H54 (cell line): ENCODE results near the gene EED.
"Not testable (repeated sequence)": the region's sequence is repeated elsewhere in the genome, so short reads cannot be mapped to it uniquely, and the experiment has no call there.

Experiments
- DNase-seq: peaks from one replicate; pipeline ENCODE4 v3.0.0; 2011; ENCODE audit warnings: low spot score, mixed read lengths; ENCODE audit not compliant: insufficient read length
- FAIRE-seq: peaks from 3 replicates; lab custom pipeline; 2011; peaks lifted over from hg19 to GRCh38; lab: Jason Lieb, UNC
- POLR2A ChIP-seq: IDR thresholded peaks from 2 replicates; pipeline ENCODE4 v1.6.1; 2011; ENCODE audit warnings: low read depth, mild to moderate bottlenecking, low read length

EED gene

DNA sequence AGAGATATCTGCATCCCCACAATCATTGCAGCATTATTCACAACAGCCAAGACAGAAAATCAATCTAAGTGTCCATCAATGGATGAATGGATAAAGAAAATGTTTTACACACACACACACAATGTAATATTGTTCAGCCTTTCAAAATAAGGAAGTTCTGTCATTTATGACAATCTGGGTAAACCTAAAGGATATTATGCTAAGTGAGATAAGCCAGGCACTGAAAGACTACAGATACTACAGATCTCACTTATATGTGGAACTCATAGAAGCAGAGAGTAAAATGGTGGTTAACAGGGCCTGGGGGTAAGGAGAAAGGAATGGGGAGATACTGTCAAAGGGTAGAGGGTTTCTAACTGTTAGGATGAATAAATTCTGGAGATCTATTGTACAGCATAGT lies 36.0 kb upstream of the EED start:
- no peak for DNase-seq
- no peak for FAIRE-seq
- no peak for TF ChIP-seq POLR2A

DNA sequence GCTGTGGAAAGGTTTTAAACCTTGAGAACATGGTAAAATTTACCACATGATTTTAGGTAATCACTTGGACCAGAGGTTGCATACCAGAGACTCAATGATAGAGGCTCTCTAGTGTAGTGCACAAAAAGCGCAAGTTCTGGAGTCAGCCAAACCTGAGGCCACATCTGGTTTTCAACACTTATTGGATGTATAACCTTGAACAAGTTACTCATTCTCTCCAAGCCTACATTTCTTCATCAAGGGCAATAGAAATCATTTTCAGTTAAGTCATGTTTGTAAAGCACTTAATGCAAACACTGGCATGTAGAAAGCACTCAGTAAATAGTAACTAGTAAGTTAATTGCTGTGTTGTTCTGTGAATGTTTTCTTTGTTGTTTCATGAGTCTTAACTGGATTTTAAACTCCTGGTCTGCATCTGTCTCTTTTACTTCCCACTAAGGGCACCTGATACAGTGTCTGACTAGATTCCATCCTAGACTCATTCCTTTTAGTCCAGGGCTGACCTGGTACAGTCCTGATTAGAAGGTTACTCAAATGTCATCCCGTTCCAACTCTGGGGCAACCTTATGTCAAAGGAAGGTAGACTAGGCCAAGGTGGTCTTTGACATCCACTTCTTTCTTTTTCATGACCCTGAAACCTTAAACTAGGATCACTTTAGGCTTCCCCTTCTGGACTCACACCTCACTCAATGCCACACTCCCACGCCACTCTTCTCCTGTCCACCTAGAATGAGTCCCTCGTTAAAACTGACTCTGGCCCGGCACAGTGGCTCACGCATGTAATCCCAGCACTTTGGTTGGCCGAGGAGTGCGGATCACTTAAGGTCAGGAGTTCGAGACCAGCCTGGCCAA lies 34.5 kb upstream of the EED start:
- no peak for TF ChIP-seq POLR2A
- DNase-seq, result no peak
- FAIRE-seq, result no peak

DNA sequence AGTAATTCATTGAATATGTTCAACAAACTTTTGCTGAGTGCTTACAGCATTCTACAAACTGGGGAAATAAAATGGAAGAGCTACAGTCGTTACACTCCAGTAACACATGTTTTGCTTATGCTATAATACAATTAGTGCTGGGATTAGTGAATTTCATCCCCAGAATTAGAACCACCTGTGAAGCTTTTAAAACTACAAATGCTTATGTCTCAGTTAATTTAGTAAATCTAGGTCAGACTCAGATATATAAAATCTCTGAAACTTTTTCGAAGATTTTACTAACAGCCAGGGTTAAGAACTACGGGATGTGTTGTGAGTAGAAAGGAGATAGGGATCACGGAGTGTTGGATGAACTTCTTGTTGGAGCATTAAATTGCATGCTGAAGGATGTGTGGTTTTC lies 33.7 kb upstream of the EED start:
- DNase-seq (no peak), FAIRE-seq (no peak)
- TF ChIP-seq POLR2A, result no peak

DNA sequence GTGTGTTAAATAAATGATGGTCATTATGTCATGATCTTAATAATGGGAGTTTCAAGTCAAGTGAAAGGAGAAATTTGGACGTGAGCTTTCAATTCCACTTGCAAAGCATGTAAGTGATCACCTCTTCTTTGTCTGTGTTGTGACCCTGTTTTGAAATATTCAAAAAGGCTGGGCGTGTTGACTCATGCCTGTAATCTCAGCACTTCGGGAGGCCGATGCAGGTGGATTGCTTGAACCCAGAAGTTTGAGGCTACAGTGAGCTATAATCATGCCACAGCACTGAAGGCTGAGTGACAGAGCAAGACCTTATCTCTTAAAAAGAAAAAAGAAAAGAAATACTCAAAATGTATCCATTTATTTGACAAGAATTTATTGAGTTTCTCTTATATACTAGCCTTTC lies 32.9 kb upstream of the EED start:
- DNase-seq (no peak), FAIRE-seq (no peak)
- TF ChIP-seq POLR2A, result no peak

DNA sequence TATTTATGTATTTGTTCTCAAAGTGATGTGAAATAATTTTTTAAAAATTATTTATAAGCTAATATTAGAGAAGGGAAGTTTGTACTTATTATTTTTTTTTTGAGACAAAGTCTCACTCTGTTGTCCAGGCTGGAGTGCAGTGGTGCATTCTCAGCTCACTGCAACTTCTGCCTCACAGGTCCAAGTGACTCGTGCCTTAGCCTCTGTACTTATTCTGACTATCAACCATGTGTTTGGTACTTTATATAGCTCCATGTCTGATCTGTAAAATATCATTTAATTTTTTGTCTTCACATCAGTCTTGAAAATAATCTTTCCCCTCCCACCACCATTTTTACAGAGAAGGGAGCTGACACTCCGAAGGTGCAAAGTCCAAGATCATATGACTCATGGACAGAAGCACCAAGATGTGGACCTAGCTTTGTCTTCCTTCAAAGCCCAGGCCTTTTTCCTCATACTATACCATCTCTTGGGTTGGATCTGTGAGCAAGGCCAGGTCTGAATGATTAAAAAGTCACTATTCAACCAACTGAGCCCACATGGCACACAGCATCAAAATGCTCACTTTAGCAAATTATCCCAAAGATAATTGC lies 32.4 kb upstream of the EED start:
- FAIRE-seq, result no peak

DNA sequence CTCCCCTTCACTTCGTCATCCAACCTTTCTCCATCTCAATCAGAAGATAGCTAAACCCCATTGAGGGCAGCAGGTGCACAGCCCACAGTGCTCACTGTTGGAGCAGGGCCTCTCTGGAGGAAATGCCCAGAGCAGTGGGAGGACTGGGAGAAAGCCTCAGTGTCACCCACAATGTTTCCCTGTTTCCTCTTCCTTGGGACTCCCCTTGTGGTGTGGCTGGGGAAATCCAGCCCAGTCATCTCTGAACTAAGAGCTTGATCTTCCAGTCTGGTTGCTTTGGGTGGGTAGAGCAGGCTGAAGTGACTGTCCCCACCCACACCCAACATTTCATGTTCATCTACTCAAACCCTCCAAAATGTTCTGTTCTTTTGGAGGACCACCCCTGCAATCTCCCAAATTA lies 29.8 kb upstream of the EED start:
- no peak for TF ChIP-seq POLR2A
- DNase-seq, result no peak
- no peak for FAIRE-seq

More for the DNA sequence above, 32.4 kb upstream of the EED start:
- no peak for DNase-seq
- no peak for TF ChIP-seq POLR2A

DNA sequence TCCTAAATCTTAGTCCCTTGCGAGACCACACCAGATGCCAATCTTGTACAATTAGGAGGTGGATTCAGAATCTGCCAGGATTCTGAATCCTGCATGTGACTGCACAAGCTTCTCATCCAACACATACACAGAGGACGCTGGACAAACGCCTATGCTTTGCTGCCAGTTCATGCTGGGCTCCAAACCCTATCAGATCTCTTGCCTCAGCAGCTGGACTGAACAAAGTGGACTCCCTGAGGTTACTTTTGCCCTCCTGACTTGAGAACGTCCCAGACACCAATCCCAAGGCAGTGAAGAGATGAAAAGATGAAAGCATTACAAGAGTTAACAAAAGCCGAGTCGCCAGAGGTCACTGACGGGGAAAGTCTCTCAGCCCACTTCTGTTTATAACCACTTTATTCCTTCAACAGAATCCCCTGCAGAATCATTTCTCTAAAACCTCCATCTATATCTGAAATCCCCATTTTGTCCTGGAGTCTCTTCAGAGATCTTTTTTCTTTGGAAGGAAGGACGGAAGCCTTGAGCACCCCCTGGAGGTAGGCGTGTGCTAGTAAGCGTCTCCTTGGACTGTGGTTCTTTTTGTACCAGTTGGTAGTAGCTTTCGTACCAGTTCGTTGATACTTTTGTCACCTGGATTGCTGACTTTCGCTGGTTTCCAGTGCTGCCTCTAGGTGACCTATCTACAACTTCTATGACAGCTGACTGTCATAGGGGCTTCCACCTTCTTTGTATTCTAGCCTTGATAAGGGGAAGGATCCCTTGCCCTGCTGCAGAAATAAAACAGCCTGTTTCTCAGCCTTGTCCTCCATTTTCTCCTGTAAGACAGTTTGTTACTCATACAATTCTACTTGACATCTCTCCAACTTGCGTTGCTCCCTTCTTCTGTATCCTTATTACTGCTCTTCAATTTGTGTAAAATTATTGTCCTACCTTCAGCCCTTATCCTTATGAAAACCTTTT lies 26.1 kb upstream of the EED start:
- DNase-seq (peak; percentile 69), FAIRE-seq (peak; percentile 89)
- no peak for TF ChIP-seq POLR2A

DNA sequence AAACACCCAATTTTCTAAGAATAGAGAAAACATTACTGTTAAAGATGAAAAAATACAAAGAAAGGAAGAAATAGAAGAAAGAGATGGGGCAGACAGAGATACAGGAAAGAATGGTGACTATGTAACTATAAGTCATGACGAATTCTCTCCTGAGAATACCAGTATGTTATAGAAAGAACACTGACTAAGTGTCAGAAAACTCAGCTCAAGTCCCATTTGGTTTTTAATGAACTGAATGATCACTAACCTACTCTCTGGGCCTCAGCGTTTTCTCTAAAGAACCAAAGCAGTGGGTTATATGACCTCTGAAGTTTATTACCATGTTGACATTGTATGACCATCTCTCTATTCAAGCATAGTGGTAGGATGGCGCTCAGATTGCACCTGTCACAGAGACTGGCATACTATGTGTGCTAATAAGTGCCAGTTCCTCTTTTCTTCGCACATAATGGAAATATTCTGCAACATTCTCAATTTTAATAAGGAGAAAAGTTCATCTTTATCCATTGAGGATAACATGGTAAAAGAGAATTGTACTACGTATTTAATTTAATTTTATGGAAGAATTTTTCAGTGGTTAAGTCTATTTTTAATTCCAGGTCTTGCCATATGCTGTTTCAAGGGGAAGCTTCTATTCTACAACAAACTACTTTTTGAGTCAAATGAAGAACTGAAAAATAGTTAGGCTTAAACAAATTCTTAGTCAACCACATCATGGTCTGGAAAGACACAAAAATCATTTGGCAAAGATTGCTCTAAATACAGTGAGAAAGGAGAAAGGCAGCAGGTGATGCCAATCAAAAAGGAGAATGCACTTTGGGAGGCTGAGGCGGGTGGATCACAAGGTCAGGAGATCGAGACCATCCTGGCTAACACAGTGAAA lies 25.0 kb upstream of the EED start:
- DNase-seq (no peak), FAIRE-seq (no peak)

DNA sequence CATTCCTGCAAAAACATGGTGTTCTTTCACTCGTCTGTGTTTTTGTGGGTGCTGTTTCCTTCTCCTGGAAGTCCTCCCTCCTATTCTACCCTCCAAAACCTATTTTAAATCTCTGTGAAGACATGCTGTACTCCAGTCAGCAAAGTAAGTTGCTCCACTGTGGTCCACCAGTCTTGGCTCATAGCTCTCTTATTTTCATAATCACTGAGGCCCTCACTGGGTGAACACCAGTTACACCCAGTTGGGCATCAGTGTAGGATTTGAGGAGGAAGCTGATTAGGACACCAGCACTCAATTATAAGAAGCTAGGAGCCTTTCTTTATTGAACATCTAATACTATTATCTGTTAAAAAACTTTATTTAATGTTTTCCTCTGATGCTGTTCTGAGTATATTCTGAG lies 23.9 kb upstream of the EED start:
- TF ChIP-seq POLR2A, result no peak
- FAIRE-seq, result no peak
- DNase-seq, result no peak

More for the DNA sequence above, 25.0 kb upstream of the EED start:
- no peak for TF ChIP-seq POLR2A

DNA sequence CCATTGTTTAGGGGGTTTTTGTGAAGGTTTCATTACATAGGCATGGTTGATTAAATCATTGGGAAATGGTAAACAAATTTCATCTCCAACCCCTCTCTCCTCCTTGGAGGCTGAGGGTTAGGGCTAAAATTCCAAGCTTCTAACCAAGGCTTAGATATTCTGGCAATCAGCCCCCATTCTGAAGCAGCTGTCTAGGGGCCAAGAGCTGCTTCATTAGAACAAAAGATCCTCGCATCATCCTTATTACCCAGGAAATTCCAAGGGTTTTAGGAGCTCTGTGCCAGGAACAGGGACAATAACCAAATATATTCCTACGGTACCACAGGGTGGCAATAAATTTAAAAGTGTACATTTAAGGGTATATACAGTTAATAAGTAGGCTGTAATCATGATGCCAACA lies 22.5 kb upstream of the EED start:
- FAIRE-seq, result no peak

DNA sequence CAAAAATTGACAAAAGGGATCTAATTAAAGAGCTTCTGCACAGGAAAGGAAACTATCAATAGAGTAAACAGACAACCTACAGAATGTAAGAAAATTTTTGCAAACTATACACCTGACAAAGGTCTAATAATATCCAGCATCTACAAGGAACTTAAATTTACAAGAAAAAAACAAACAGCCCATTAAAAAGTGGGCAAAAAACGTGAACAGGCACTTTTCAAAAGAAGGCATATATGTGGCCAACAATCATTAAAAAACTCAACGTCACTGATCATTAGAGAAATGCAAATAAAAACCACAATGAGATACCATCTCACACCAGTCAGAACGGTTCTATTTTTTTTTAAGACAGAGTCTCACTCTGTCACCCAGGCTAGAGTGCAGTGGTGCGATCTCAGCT lies 20.0 kb upstream of the EED start:
- not testable (repeated sequence) for DNase-seq, FAIRE-seq

More for the DNA sequence above, 22.5 kb upstream of the EED start:
- TF ChIP-seq POLR2A, result no peak
- DNase-seq, result no peak

DNA sequence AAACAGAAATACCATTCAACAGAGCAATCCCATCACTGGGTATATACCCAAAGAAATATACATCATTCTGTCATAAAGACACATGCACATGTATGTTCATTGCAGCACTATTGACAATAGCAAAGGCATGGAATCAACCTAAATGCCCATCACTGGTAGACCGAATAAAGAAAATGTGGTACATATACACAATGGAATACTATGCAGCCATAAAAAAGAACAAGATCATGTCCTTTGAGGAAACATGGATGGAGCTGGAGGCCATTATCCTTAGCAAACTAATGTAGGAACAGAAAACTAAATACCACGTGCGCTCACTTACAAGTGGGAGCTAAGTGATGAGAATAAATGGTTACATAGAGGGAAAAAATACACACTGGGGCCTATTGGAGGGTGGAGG lies 19.2 kb upstream of the EED start:
- DNase-seq, FAIRE-seq: not testable (repeated sequence)
